Left lung (tissue), 10 donors: ENCODE measurements around the gene POMT2. TPM values are rescaled to one million over a fixed set of nuclear protein-coding genes. Genes with fewer than 3 reads are reported as not detected.

ENCODE experiments used
- ATAC-seq: fragments of 200-7000 bp; cut with Tn5 transposase; one replicate; pipeline ENCODE4 v1.9.1; 2020; ENCODE audit warnings: moderate library complexity
- DNase-seq, 4 donors: peaks; one replicate each; pipeline ENCODE4 v3.0.0-alpha.2; 2013 to 2020
- H3K27ac ChIP-seq, 2 donors: fragments of 200-600 bp; sonication (generic) in 1 of 2; one replicate each; pipeline versions ENCODE4 v1.5.0 to v1.8.0; 2020 to 2021
- H3K27me3 ChIP-seq, 2 donors: fragments of 200-600 bp; sonication (generic) in 1 of 2; one replicate each; pipeline versions ENCODE4 v1.5.0 to v1.8.0; 2020 to 2021
- H3K36me3 ChIP-seq, 2 donors: fragments of 200-600 bp; sonication (generic) in 1 of 2; one replicate each; pipeline versions ENCODE4 v1.5.0 to v1.8.0; 2020 to 2021
- H3K4me1 ChIP-seq, 2 donors: fragments of 200-600 bp; one replicate each; pipeline ENCODE4 v1.8.0; 2021
- H3K4me3 ChIP-seq, 2 donors: fragments of 200-600 bp; sonication (generic) in 1 of 2; one replicate each; pipeline versions ENCODE4 v1.5.0 to v1.8.0; 2020 to 2021; ENCODE audit warnings: mild to moderate bottlenecking in 1 of 2
- H3K9me3 ChIP-seq, 2 donors: fragments of 200-600 bp; sonication (generic) in 1 of 2; one replicate each; pipeline versions ENCODE4 v1.5.0 to v1.8.0; 2020 to 2021
- intact Hi-C, 2 donors: fragments of 100-400 bp; cut with DNase I; formaldehyde crosslinking; loops; one replicate each; pipeline versions ENCODE4 v1.11.2 to v1.14.2; 2022
- polyA plus RNA-seq, 6 donors: library from polyadenylated mRNA; unstranded; fragments of 120-200 nt; gene quantifications; one replicate each; pipeline ENCODE4 v1.2.1, GENCODE V29; 2013; ENCODE audit not compliant: insufficient read length in 6 of 6
- total RNA-seq, 2 donors: library from RNA; stranded (reverse); fragmentation: NEBNext Ultra II Directional; extraction: Animal tissue kit (Norgen Biotek cat#: 25700); gene quantifications; one replicate each; pipeline ENCODE4 v1.2.1, GENCODE V29; 2021
- TF ChIP-seq, protein P1 (sequence below), 2 donors: fragments of 200-600 bp; sonication (generic) in 1 of 2; IDR thresholded peaks; one replicate each; pipeline versions ENCODE4 v1.5.0 to v1.8.0; 2021; ENCODE audit warnings: antibody characterized with exemption in 2 of 2
- donor health status: DM: no; HTN: yes; CAD: no.
- donor health status: DM: no; HTN: no; CAD: no.

Gene POMT2
- total and polyA plus RNA-seq, 8 donors: 25.5 to 34.3 (median 31.6) TPM

DNA sequence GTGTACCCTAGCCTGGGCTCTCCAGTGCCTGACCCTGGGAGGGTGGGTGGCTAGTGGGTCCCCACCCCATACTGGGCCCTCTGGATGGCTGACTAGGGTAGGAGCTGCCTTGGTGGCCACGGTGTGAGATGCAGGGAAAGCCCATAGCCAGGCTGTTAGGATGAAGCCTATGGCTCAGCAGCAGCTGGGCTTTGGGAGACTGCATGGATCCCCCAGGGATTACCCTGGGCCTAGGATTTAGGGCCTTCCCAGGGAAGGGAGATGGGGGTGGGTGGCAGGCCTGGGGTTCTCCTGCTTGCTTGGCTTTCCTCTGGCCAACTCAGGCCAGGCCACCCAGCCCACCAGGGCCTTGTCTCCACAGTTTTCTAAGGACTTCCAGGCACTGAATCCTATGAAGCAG is 6.4 kb upstream of the POMT2 start:
- intact Hi-C loops: no loop called here
- H3K27me3 ChIP-seq: no peaks in the 10 kb centered on the region
- peaks cover 0 to 6% of the 10 kb centered on the region in 2 donors for H3K4me1 ChIP-seq
- no peak for ATAC-seq
- H3K9me3 ChIP-seq: no peaks in the 10 kb centered on the region
- no peak for DNase-seq
- H3K36me3 ChIP-seq: no peaks in the 10 kb centered on the region
- no peak overlapping the region for H3K27ac ChIP-seq
- TF ChIP-seq, protein P1, sequence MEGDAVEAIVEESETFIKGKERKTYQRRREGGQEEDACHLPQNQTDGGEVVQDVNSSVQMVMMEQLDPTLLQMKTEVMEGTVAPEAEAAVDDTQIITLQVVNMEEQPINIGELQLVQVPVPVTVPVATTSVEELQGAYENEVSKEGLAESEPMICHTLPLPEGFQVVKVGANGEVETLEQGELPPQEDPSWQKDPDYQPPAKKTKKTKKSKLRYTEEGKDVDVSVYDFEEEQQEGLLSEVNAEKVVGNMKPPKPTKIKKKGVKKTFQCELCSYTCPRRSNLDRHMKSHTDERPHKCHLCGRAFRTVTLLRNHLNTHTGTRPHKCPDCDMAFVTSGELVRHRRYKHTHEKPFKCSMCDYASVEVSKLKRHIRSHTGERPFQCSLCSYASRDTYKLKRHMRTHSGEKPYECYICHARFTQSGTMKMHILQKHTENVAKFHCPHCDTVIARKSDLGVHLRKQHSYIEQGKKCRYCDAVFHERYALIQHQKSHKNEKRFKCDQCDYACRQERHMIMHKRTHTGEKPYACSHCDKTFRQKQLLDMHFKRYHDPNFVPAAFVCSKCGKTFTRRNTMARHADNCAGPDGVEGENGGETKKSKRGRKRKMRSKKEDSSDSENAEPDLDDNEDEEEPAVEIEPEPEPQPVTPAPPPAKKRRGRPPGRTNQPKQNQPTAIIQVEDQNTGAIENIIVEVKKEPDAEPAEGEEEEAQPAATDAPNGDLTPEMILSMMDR (IDR thresholded peaks at IDR 0.05): no peak
- H3K4me3 ChIP-seq: no peak overlapping the region

DNA sequence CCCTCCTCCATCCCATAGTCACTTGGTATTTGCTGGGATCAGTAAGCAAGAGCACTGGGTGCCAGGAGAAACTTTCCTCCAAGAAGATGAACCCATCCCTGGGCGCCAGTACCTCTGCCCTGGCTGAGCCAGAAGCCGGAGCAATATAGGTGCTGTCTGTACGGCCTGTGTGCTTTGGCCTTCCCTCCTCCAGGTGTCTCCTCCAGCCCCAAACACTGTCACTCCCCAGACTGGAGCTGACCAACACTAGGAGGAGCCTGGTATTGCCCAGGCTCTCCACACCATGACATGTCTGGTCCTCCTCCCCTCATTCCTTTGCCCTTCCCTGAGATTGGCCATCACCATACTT is 5.0 kb upstream of the POMT2 start:
- H3K36me3 ChIP-seq: no peaks in the 10 kb centered on the region
- intact Hi-C loops: no loop called here
- ATAC-seq (no peak), DNase-seq (no peak)
- no peak overlapping the region for H3K27ac ChIP-seq
- no peak overlapping the region for H3K4me3 ChIP-seq
- H3K27me3 ChIP-seq: no peaks in the 10 kb centered on the region
- H3K9me3 ChIP-seq: no peaks in the 10 kb centered on the region
- peaks cover 0 to 9% of the 10 kb centered on the region in 2 donors for H3K4me1 ChIP-seq
- TF ChIP-seq, protein P1 (IDR thresholded peaks at IDR 0.05): no peak

DNA sequence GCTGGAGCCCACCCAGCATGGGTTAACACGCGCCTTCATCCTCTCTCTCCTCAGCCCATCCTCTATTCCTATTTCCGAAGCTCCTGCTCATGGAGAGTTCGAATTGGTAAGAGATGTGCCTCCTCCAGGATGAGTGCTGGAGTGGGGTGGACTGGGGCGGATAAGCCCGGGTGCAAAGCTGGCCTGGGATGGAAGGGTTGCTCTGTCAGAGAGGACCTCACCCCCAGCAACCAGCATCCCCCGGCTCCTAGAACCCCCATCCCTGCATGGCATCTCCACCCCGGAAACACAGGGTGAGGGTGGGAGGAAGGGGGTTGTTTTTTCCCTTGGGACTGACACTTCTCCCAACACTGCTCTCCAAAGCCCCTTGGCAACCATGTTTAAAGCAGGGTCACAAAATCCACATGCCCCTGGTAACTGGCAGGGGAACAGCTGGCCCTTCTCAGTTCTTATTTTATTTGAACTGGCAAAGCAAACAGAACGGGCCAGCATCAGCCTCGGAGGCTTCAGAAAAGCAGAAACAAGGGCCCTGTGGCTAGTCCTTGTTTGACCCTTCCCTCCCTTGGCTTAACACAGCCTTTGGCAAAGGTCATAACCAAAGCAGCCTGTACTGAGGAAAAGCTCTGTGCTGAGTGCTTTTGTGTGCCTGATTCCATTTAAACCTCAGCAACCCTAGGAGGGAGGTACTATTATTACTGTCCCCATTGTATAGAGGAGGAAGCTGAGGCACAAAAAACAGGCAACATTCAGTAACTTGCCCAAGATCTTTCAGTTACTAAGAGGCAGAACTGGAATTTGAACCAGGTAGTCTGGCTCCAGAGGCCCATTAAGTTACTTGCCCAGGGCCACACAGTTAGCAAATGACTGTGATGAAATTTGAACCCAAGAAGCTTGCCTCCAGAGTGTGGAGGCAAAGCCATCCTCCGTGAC is 4.4 kb upstream of the POMT2 start:
- peaks cover 0 to 9% of the 10 kb centered on the region in 2 donors for H3K4me1 ChIP-seq
- ATAC-seq (no peak), DNase-seq (no peak)
- no peak overlapping the region for H3K4me3 ChIP-seq
- no peaks in the 10 kb centered on the region for H3K36me3 ChIP-seq
- TF ChIP-seq, protein P1 (IDR thresholded peaks at IDR 0.05): no peak
- intact Hi-C loops: no loop called here
- H3K27ac ChIP-seq: no peak overlapping the region
- no peaks in the 10 kb centered on the region for H3K9me3 ChIP-seq
- H3K27me3 ChIP-seq: no peaks in the 10 kb centered on the region

DNA sequence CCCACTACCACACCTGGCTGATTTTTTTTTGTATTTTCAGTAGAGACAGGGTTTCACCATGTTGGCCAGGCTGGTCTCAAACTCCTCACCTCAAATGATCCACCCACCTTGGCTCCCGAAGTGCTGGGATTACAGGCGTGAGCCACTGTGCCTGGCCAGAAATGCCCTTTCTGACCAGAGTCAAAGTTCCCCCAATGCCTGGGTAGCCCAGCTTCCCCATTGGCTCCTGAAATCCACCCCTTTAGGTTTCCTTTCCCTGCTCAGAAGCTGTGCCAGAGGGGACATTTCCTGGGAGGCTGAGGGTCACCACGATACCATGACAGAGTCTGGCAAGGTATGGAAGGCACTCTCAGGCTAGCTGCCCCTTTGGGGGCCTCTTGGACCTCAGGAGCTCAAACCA is 3.6 kb upstream of the POMT2 start:
- no peak overlapping the region for H3K4me3 ChIP-seq
- ATAC-seq (no peak), DNase-seq (no peak)
- TF ChIP-seq, protein P1 (IDR thresholded peaks at IDR 0.05): no peak
- intact Hi-C loops: no loop called here
- no peaks in the 10 kb centered on the region for H3K9me3 ChIP-seq
- no peak overlapping the region for H3K27ac ChIP-seq
- H3K36me3 ChIP-seq: no peaks in the 10 kb centered on the region
- H3K27me3 ChIP-seq: no peaks in the 10 kb centered on the region
- H3K4me1 ChIP-seq: peaks cover 0 to 16% of the 10 kb centered on the region in 2 donors

DNA sequence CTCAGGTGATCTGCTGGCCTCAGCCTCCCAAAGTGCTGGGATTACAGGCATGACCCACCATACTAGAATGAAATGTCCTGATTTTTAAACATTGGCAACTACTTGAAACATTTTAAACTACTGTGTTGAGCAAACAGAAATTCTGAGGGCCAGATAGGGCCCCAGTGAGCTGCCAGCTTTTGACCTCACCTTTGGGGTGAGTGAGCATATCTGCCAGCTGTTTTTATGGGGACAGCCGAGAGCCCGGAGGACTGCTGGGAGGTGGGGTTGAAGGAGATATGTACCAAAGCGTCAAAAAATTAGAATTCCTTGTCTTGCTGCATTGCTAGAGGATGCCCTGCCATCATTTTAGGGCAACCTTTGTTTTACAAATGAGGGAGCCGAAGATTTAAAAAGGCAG is 2.9 kb upstream of the POMT2 start:
- Histone ChIP-seq H3K27ac (no peak overlapping the region), H3K9me3 (no peaks in the 10 kb centered on the region), H3K4me1 (peaks cover 0 to 16% of the 10 kb centered on the region in 2 donors), H3K27me3 (no peaks in the 10 kb centered on the region), H3K36me3 (no peaks in the 10 kb centered on the region), H3K4me3 (no peak overlapping the region)
- DNase-seq (no peak), ATAC-seq (no peak)
- TF ChIP-seq, protein P1 (IDR thresholded peaks at IDR 0.05): no peak
- intact Hi-C loops: no loop called here
